Pancreas (tissue), 10 donors: Measurements from ENCODE around the gene PTPRD. TPM values are rescaled to one million over a fixed set of nuclear protein-coding genes. Genes with fewer than 3 reads are reported as not detected.

Source experiments
- ATAC-seq, 4 donors: fragments of 200-7000 bp; cut with Tn5 transposase; one replicate each; pipeline versions ENCODE4 v1.8.0 to v1.9.1; 2020; ENCODE audit warnings: mild to moderate bottlenecking in 4 of 4, moderate library complexity in 4 of 4
- DNase-seq, 6 donors: peaks; one replicate each; pipeline ENCODE4 v3.0.0-alpha.2; 2020
- FAIRE-seq: peaks from 2 replicates; lab custom pipeline; 2012; peaks lifted over from hg19 to GRCh38; lab: Jason Lieb, UNC
- H3K27ac ChIP-seq, 4 donors: fragments of 200-600 bp; sonication (generic); 1 replicate in 3 of 4; 2 replicates in 1 of 4; pipeline versions ENCODE4 v1.5.0 to v1.8.0; 2020
- H3K27me3 ChIP-seq, 4 donors: fragments of 200-600 bp; one replicate each; pipeline ENCODE4 v1.8.0; 2021
- H3K36me3 ChIP-seq, 3 donors: fragments of 200-600 bp; sonication (generic) in 1 of 3; one replicate each; pipeline versions ENCODE4 v1.5.0 to v1.8.0; 2020 to 2021
- H3K4me1 ChIP-seq, 3 donors: fragments of 200-600 bp; one replicate each; pipeline ENCODE4 v1.8.0; 2021
- H3K4me3 ChIP-seq, 4 donors: fragments of 200-600 bp; sonication (generic) in 2 of 4; one replicate each; pipeline versions ENCODE4 v1.5.0 to v1.8.0; 2020 to 2021
- H3K9me3 ChIP-seq, 4 donors: fragments of 200-600 bp; one replicate each; pipeline ENCODE4 v1.8.0; 2021
- CTCF ChIP-seq, 4 donors: fragments of 200-600 bp; sonication (generic) in 3 of 4; IDR thresholded peaks; one replicate each; pipeline versions ENCODE4 v1.5.0 to v1.8.0; 2021; ENCODE audit warnings: antibody characterized with exemption in 4 of 4
- WGBS, 2 donors: extraction: QIAGEN DNeasy Blood & Tissue Kit; methylation state at CpG; one replicate each; pipeline ENCODE4 v1.1.7; 2013; 5-methylcytosine and 5-hydroxymethylcytosine counted together
- intact Hi-C, 3 donors: fragments of 100-400 bp; cut with DNase I; formaldehyde crosslinking; loops; one replicate each; pipeline versions ENCODE4 v1.11.1 to v1.14.2; 2022
- polyA plus RNA-seq, 2 donors: library from polyadenylated mRNA; stranded (reverse); fragments of 200-250 nt; gene quantifications; one replicate each; pipeline ENCODE4 v1.2.3, GENCODE V29; 2013
- total RNA-seq, 6 donors: library from RNA; stranded (reverse); fragmentation: NEBNext Ultra II Directional in 4 of 6; extraction: Animal tissue kit (Norgen Biotek cat#: 25700) in 4 of 6; gene quantifications; one replicate each; pipeline versions ENCODE4 v1.2.1 to v1.2.4, GENCODE V29; 2021 to 2023
- donor health status: healthy with polysubstance abuse.
- donor health status: DM: no; HTN: no; CAD: no; lungs with moderate emphysema.
- donor health status: DM: no; HTN: no; CAD: no.
- donor health status: control.
- donor health status: control.
- donor health status: Bipolar disorder and iron deficiency.
- donor health status: DM: yes; HTN: yes; CAD: no.
- donor health status: DM: no; HTN: no; CAD: no.
- donor health status: DM: no; HTN: no; CAD: no.
- donor health status: DM: yes; HTN: yes; CAD: no.

The PTPRD gene
- total and polyA plus RNA-seq, 8 donors: 2.1 to 21.7 (median 5.1) TPM

GRCh38 chr9:8903077-8903476 is 1709.7 kb downstream of the PTPRD start:
- H3K4me3 ChIP-seq: no peak overlapping the region
- ATAC-seq: no peak
- FAIRE-seq: no peak

GRCh38 chr9:8901146-8901545 is 1711.7 kb downstream of the PTPRD start:
- Histone ChIP-seq H3K36me3 (no peaks in the 10 kb centered on the region), H3K4me3 (no peak overlapping the region), H3K9me3 (no peaks in the 10 kb centered on the region), H3K4me1 (no peaks in the 10 kb centered on the region), H3K27ac (no peak overlapping the region), H3K27me3 (no peaks in the 10 kb centered on the region)
- 36 to 51% methylated on average over 2 of the region's 2 CpGs for WGBS, 2 donors
- FAIRE-seq (no peak), DNase-seq (no peak), ATAC-seq (no peak)
- TF ChIP-seq CTCF (IDR thresholded peaks at IDR 0.05): no peak
- intact Hi-C loops: no loop called here

More at GRCh38 chr9:8903077-8903476, 1709.7 kb downstream of the PTPRD start:
- intact Hi-C loops: no loop called here
- H3K9me3 ChIP-seq: no peaks in the 10 kb centered on the region
- no peak for TF ChIP-seq CTCF (IDR thresholded peaks at IDR 0.05)
- no peak overlapping the region for H3K27ac ChIP-seq
- DNase-seq: no peak
- H3K27me3 ChIP-seq: no peaks in the 10 kb centered on the region
- H3K4me1 ChIP-seq: no peaks in the 10 kb centered on the region
- H3K36me3 ChIP-seq: no peaks in the 10 kb centered on the region
- 60 to 66% methylated on average over 5 of the region's 5 CpGs for WGBS, 2 donors

- Histone ChIP-seq H3K4me3 (no peak overlapping the region), H3K9me3 (no peaks in the 10 kb centered on the region), H3K4me1 (no peaks in the 10 kb centered on the region), H3K27me3 (no peaks in the 10 kb centered on the region), H3K27ac (no peak overlapping the region), H3K36me3 (no peaks in the 10 kb centered on the region)
- FAIRE-seq: no peak
- WGBS, 2 donors: 52 to 73% methylated on average over 4 of the region's 4 CpGs
- no peak for ATAC-seq
- intact Hi-C loops: loop anchor here in 1 of 3 donors (10.0 kb wide), 1 partner anchor 1335 kb away; no protein-coding TSS in a partner anchor
- no peak for DNase-seq
- no peak for TF ChIP-seq CTCF (IDR thresholded peaks at IDR 0.05)
Observed at GRCh38 chr9:8899511-8899910, 1713.3 kb downstream of the PTPRD start.

GRCh38 chr9:8895861-8896224 is 1717.0 kb downstream of the PTPRD start:
- no peak overlapping the region for H3K27ac ChIP-seq
- H3K4me3 ChIP-seq: no peak overlapping the region
- DNase-seq (no peak), FAIRE-seq (peak; percentile 79), ATAC-seq (peak in 3 of 4 donors; percentile 76 to 78 (median 77))
- WGBS, 2 donors: 31 to 33% methylated on average over 3 of the region's 3 CpGs
- H3K36me3 ChIP-seq: no peaks in the 10 kb centered on the region
- H3K9me3 ChIP-seq: no peaks in the 10 kb centered on the region
- TF ChIP-seq CTCF (IDR thresholded peaks at IDR 0.05): peak in 2 of 4 donors; percentile 39 to 42
- intact Hi-C loops: loop anchor here in 1 of 3 donors (10.0 kb wide), 1 partner anchor 1331 kb away; no protein-coding TSS in a partner anchor
- H3K27me3 ChIP-seq: no peaks in the 10 kb centered on the region
- no peaks in the 10 kb centered on the region for H3K4me1 ChIP-seq

- no peaks in the 10 kb centered on the region for H3K9me3 ChIP-seq
- no peak overlapping the region for H3K4me3 ChIP-seq
- no peak overlapping the region for H3K27ac ChIP-seq
- no peak for FAIRE-seq
- no peak for DNase-seq
- ATAC-seq: no peak
- intact Hi-C loops: loop anchor here in 1 of 3 donors (10.0 kb wide), 1 partner anchor 1330 kb away; no protein-coding TSS in a partner anchor
- 10 to 15% methylated on average over 4 of the region's 4 CpGs for WGBS, 2 donors
- H3K27me3 ChIP-seq: no peaks in the 10 kb centered on the region
- TF ChIP-seq CTCF (IDR thresholded peaks at IDR 0.05): no peak
- H3K36me3 ChIP-seq: no peaks in the 10 kb centered on the region
- no peaks in the 10 kb centered on the region for H3K4me1 ChIP-seq
Observed at GRCh38 chr9:8895106-8895860, 1717.5 kb downstream of the PTPRD start.
